Mesothelial cell of epicardium (in vitro differentiated cells): ENCODE measurements around the gene CHRNA7. TPM values are rescaled to one million over a fixed set of nuclear protein-coding genes. Genes with fewer than 3 reads are reported as not detected.

Source experiments
- DNase-seq, 2 experiments: peaks; one replicate each; pipeline ENCODE4 v3.0.0; 2021; ENCODE audit warnings: low spot score in 2 of 2; ENCODE audit not compliant: unreplicated experiment in 2 of 2
- H3K27ac Mint-ChIP-seq: 2 replicates; pipeline ENCODE4 v1.8.0; 2021; ENCODE audit warnings: mixed read lengths
- H3K27me3 Mint-ChIP-seq: 2 replicates; pipeline ENCODE4 v1.8.0; 2021; ENCODE audit warnings: low read depth, mixed read lengths
- H3K36me3 Mint-ChIP-seq: 2 replicates; pipeline ENCODE4 v1.8.0; 2021; ENCODE audit warnings: mixed read lengths
- H3K4me1 Mint-ChIP-seq: 2 replicates; pipeline ENCODE4 v1.8.0; 2021; ENCODE audit warnings: mixed read lengths
- H3K4me3 Mint-ChIP-seq: 2 replicates; pipeline ENCODE4 v1.8.0; 2021; ENCODE audit warnings: mild to moderate bottlenecking, moderate library complexity, mixed read lengths
- H3K9me3 Mint-ChIP-seq: 2 replicates; pipeline ENCODE4 v1.8.0; 2021; ENCODE audit warnings: mixed read lengths
- total RNA-seq: library from RNA; stranded (reverse); gene quantifications from 3 replicates; pipeline ENCODE4 v1.2.1, GENCODE V29; 2021
- TF ChIP-seq, protein P1 (sequence below): fragments of 200-600 bp; sonication (generic); IDR thresholded peaks from one replicate; pipeline ENCODE4 v1.5.0; 2021; ENCODE audit warnings: antibody characterized with exemption; ENCODE audit not compliant: unreplicated experiment

CHRNA7 gene
- total RNA-seq, 1 donor from 2014 or later: 3.0 TPM

DNA sequence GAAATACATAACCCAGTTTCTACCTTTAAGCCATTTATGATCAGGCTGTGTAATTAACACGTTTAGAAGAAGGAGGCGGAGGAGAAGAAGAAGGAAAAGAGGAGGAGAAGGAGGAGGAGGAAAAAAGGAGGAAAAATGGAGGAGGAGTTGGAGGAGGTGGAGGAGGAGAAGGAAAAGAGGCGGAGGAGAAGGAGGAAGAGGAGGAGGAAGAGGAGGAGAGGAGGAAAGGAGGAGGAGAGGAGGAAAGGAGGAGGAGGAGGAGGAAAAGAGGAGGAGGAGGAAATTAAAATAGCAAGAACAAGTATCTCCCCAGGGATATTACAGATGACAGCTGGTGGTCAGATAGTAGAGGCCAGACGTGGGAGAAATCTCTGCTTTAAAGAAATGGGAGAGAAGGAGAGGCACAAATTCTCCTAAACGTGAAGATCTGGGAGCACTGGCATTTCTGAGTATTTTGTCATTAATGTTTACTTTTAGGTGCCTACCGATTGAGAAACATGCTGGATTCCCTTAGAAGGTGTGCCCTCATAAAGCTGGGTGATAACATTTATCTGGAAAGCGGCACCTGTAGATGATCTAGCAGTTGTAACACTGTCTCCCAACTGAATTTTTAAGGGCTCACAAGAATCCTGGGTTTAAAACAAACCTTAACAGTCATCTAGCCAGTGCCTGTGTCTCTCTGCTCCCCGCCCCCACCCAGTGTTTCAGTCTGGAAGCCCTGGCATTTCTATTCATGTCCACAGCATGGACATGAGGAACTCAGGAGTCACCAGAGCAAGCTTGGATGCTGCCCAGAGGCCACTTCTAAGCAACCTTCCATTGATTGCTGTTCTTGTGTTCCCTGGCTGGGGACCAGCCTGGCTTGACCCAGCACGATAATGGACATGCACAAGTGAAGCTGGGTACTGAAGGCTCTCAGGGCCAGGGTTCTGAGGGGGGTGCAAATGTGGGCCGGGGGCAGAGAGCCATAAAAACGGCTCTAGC, 75.2 kb downstream of the CHRNA7 start:
- Mint-ChIP-seq H3K27me3 (peaks cover 16% of the 10 kb centered on the region), H3K9me3 (no peaks in the 10 kb centered on the region), H3K27ac (no peak overlapping the region), H3K4me1 (no peaks in the 10 kb centered on the region), H3K36me3 (no peaks in the 10 kb centered on the region), H3K4me3 (no peak overlapping the region)
- TF ChIP-seq, protein P1, sequence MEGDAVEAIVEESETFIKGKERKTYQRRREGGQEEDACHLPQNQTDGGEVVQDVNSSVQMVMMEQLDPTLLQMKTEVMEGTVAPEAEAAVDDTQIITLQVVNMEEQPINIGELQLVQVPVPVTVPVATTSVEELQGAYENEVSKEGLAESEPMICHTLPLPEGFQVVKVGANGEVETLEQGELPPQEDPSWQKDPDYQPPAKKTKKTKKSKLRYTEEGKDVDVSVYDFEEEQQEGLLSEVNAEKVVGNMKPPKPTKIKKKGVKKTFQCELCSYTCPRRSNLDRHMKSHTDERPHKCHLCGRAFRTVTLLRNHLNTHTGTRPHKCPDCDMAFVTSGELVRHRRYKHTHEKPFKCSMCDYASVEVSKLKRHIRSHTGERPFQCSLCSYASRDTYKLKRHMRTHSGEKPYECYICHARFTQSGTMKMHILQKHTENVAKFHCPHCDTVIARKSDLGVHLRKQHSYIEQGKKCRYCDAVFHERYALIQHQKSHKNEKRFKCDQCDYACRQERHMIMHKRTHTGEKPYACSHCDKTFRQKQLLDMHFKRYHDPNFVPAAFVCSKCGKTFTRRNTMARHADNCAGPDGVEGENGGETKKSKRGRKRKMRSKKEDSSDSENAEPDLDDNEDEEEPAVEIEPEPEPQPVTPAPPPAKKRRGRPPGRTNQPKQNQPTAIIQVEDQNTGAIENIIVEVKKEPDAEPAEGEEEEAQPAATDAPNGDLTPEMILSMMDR: no peak
- no peak for DNase-seq

DNA sequence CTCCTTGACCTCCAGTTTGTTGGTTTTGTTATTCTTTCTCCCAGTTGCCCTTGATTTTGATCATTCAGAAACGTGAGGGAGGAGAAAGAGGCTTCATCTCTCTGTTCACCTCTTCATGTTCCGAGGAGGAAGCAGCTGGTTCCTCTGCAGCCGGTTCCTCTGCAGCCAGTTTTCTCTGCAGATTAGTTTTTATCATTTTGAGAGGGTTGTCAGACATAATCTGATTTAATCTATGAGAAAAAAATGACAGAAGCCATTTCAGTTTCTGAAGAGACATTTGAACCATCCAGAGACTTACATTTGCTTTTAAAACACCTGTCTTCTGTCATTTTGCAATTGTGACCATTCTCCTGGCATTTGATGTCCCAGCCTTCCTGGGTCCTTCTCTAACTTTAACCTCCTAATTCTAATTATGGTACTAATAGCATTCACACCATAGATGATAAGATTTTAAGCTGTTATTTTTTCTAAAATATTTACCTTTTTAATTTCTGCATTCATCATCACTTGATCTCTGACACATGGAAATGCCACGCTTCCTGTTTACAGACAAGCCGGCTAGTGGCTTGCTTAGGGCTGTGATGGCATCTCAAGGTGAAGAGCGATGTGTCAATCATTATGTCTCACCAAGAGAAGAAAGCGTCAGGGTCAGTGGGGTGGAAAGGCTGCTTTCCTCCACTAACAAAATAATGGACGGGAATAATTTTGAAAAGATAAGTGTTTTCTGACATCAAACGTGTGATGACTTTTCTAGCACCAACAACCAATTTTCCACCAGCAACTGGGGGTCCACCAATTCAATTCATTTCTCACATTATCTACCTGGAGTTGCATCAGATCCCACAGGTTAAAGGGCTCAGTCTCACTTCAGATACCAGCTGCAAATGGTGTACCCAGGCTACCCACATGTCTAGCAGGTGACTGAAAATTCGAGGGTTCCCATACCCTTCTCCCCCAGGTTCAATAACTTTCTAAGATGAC, 76.4 kb downstream of the CHRNA7 start:
- Mint-ChIP-seq H3K27me3 (peaks cover 15% of the 10 kb centered on the region), H3K4me1 (no peaks in the 10 kb centered on the region), H3K27ac (no peak overlapping the region), H3K36me3 (no peaks in the 10 kb centered on the region), H3K4me3 (no peak overlapping the region), H3K9me3 (no peaks in the 10 kb centered on the region)
- no peak for DNase-seq
- TF ChIP-seq, protein P1: no peak

DNA sequence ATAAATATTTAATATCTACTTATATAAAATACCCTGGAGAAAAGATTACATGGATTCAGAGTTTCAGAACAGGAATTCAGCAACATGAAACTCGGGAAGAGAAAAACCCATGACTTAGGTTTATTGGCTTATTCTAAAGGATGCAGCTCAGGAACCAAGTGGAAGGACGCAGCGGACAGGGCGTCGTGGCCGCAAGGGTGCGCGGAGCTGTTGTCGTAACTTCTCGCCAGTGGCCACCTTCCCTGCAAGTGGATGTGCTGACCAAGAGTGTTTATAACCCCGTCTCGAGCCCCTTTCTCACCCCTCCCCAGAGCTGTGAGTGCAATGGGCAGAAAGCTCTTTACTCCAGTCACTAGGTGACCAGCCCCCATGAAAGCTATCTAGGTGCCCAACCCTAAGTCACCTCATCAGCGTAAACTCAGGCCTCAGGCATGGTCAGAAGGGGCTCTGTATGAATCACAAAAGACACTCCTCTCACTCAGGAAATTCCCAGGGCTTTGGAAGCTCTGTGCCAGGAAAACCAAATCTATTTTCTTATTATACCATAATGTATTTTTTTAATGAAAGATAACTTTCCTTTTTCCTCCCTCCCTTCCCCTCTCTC, 77.3 kb downstream of the CHRNA7 start:
- Mint-ChIP-seq H3K36me3 (no peaks in the 10 kb centered on the region), H3K4me1 (no peaks in the 10 kb centered on the region), H3K27me3 (peaks cover 15% of the 10 kb centered on the region), H3K4me3 (no peak overlapping the region), H3K9me3 (no peaks in the 10 kb centered on the region), H3K27ac (no peak overlapping the region)
- DNase-seq: no peak
- TF ChIP-seq, protein P1: no peak

DNA sequence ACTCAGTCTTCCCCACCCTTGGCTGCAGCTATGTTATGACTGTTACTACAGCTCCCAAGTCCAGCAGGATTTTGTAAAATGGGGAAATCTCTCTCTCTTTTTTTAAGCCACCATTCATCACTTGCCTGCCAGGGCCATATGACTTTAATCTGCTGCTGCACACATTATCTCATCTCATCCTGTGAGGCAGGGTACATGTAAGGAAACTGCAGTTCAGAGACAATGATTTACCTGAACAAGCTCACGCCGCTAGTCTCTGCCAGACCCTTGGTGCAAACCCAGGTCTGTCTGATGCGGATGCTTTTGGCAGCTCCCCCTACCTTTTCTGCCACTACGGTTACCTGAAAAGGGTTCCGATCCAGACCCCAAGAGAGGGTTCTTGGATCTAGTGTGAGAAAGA, 78.3 kb downstream of the CHRNA7 start:
- Mint-ChIP-seq H3K27ac (no peak overlapping the region), H3K9me3 (no peaks in the 10 kb centered on the region), H3K4me3 (no peak overlapping the region), H3K36me3 (no peaks in the 10 kb centered on the region), H3K27me3 (peaks cover 14% of the 10 kb centered on the region), H3K4me1 (no peaks in the 10 kb centered on the region)
- TF ChIP-seq, protein P1: no peak
- DNase-seq: no peak

DNA sequence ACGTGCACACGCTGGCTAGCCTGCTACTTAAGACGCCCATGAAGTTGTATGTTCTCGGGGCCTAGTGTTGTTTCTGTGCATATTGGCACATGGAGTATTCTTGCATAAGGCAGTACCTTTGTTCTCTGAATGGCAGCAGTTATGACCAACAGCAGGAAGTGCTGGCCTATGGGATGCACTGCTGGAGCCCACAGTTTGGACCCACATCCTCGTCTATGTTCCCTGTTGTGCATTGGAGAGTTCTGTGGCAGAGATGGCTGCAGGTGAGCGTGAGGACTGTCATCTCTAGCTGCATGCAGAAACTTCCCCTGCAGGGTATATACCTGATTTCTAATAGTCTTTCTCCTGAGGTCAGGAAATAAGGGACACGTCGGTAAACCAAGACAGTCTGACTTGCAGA, 81.8 kb downstream of the CHRNA7 start:
- DNase-seq: no peak
- Mint-ChIP-seq H3K36me3 (no peaks in the 10 kb centered on the region), H3K27ac (no peak overlapping the region), H3K27me3 (peaks cover 8% of the 10 kb centered on the region), H3K4me3 (no peak overlapping the region), H3K4me1 (no peaks in the 10 kb centered on the region), H3K9me3 (no peaks in the 10 kb centered on the region)
- TF ChIP-seq, protein P1: no peak
